Naive thymus-derived CD4-positive, alpha-beta T cell (primary cell): ENCODE measurements around the gene ARVCF. TPM values are rescaled to one million over a fixed set of nuclear protein-coding genes. Genes with fewer than 3 reads are reported as not detected.

ENCODE experiments used
- ATAC-seq: fragments of 150-1000 bp; cut with Tn5 transposase; 2 replicates; pipeline ENCODE4 v1.10.0; 2021; ENCODE audit warnings: mild to moderate bottlenecking, moderate library complexity
- CTCF ChIA-PET: fragments of 350-600 bp; sonication (Branson Sonifier 250); formaldehyde crosslinking; loops from one replicate; lab custom pipeline; 2021; ENCODE audit warnings: antibody characterized with exemption; lab: Charles Lee
- POLR2A ChIA-PET: fragments of 350-600 bp; sonication (Branson Sonifier 250); formaldehyde crosslinking; loops from one replicate; lab custom pipeline; 2021; ENCODE audit warnings: antibody characterized with exemption, inconsistent platforms; lab: Charles Lee
- DNase-seq, 9 donors: peaks; one replicate each; pipeline versions ENCODE4 v3.0.0 to v3.0.0-alpha.2; 2020 to 2022; ENCODE audit warnings: mixed read lengths in 1 of 9
- H3K27ac ChIP-seq: one replicate; pipeline ENCODE4 v1.7.0; 2013; ENCODE audit warnings: mild to moderate bottlenecking, low read depth, low read length, moderate library complexity
- H3K27me3 ChIP-seq, 2 donors: one replicate each; pipeline ENCODE4 v1.7.0; 2013; ENCODE audit warnings: low read length in 2 of 2, mild to moderate bottlenecking in 2 of 2, moderate library complexity in 2 of 2; ENCODE audit not compliant: control insufficient read depth in 2 of 2, insufficient read depth in 2 of 2
- H3K36me3 ChIP-seq, 3 experiments: 1 replicate in 2 of 3; 2 replicates in 1 of 3; pipeline ENCODE4 v1.7.0; 2013; ENCODE audit warnings: low read length in 3 of 3, mild to moderate bottlenecking in 3 of 3, moderate library complexity in 1 of 3; ENCODE audit not compliant: insufficient read depth in 3 of 3, control insufficient read depth in 2 of 3
- H3K4me1 ChIP-seq, 2 donors: one replicate each; pipeline ENCODE4 v1.7.0; 2013; ENCODE audit warnings: low read length in 2 of 2, mild to moderate bottlenecking in 2 of 2, moderate library complexity in 1 of 2; ENCODE audit not compliant: control insufficient read depth in 2 of 2, insufficient read depth in 2 of 2
- H3K4me3 ChIP-seq: 2 replicates; pipeline ENCODE4 v1.7.0; 2013; ENCODE audit warnings: mild to moderate bottlenecking, low read length
- H3K9me3 ChIP-seq, 3 experiments: 1 replicate in 2 of 3; 2 replicates in 1 of 3; pipeline ENCODE4 v1.7.0; 2013; ENCODE audit warnings: low read length in 3 of 3; ENCODE audit not compliant: control insufficient read depth in 2 of 3
- H3K27ac Mint-ChIP-seq, 9 donors: one replicate each; pipeline ENCODE4 v1.8.0; 2020 to 2022; ENCODE audit warnings: mixed read lengths in 9 of 9, mild to moderate bottlenecking in 8 of 9, moderate library complexity in 5 of 9, inconsistent platforms in 2 of 9
- H3K27me3 Mint-ChIP-seq, 5 donors: one replicate each; pipeline ENCODE4 v1.8.0; 2021 to 2022; ENCODE audit warnings: mixed read lengths in 5 of 5, mild to moderate bottlenecking in 1 of 5
- H3K36me3 Mint-ChIP-seq, 5 donors: one replicate each; pipeline ENCODE4 v1.8.0; 2020 to 2022; ENCODE audit warnings: mixed read lengths in 5 of 5, mild to moderate bottlenecking in 3 of 5, inconsistent platforms in 1 of 5
- H3K4me1 Mint-ChIP-seq, 7 donors: one replicate each; pipeline ENCODE4 v1.8.0; 2020 to 2022; ENCODE audit warnings: mixed read lengths in 7 of 7, mild to moderate bottlenecking in 3 of 7, inconsistent platforms in 1 of 7
- H3K4me3 Mint-ChIP-seq, 10 donors: one replicate each; pipeline ENCODE4 v1.8.0; 2020 to 2022; ENCODE audit warnings: mild to moderate bottlenecking in 10 of 10, mixed read lengths in 10 of 10, moderate library complexity in 6 of 10, inconsistent platforms in 2 of 10
- H3K9me3 Mint-ChIP-seq, 11 donors: one replicate each; pipeline ENCODE4 v1.8.0; 2020 to 2022; ENCODE audit warnings: mixed read lengths in 11 of 11, mild to moderate bottlenecking in 4 of 11, inconsistent platforms in 1 of 11, moderate library complexity in 1 of 11
- intact Hi-C, 2 donors: fragments of 100-400 bp; cut with micrococcal nuclease; formaldehyde crosslinking; loops; one replicate each; pipeline ENCODE4 v1.15.1; 2023
- polyA plus RNA-seq, 2 donors: library from polyadenylated mRNA; unstranded; fragments of 300-500 nt; fragmentation: Illumina TruSeq; gene quantifications; one replicate each; pipeline ENCODE4 v1.2.3, GENCODE V29; 2021
- total RNA-seq, 6 experiments: library from RNA in 5 of 6; stranded (reverse) in 5 of 6; gene quantifications; 1 replicate in 5 of 6; 2 replicates in 1 of 6; pipeline ENCODE4 v1.2.3 and lab custom pipeline; 2021 to 2026

Gene ARVCF
- total and polyA plus RNA-seq, 7 experiments from 2014 or later = 0.74 to 9.2 (median 3.0) TPM

GRCh38 chr22:19997561-19998231 is 18.9 kb downstream of the ARVCF start:
- no peaks in the 10 kb centered on the region for H3K9me3 ChIP-seq
- no peaks in the 10 kb centered on the region for H3K27me3 ChIP-seq
- no peaks in the 10 kb centered on the region for H3K4me1 ChIP-seq
- ChIA-PET POLR2A (no interaction called here), CTCF (no interaction called here)
- peaks cover 0 to 10% (median 0%) of the 10 kb centered on the region in 11 donors for H3K9me3 Mint-ChIP-seq
- H3K4me3 Mint-ChIP-seq = no peak overlapping the region
- H3K27ac Mint-ChIP-seq = no peak overlapping the region
- H3K27ac ChIP-seq = no peak overlapping the region
- no peaks in the 10 kb centered on the region for H3K36me3 ChIP-seq
- peaks cover 0 to 4% (median 0%) of the 10 kb centered on the region in 5 donors for H3K36me3 Mint-ChIP-seq
- H3K4me1 Mint-ChIP-seq = peaks cover 0 to 4% (median 0%) of the 10 kb centered on the region in 7 donors
- no peak overlapping the region for H3K4me3 ChIP-seq
- DNase-seq (no peak), ATAC-seq (no peak)
- H3K27me3 Mint-ChIP-seq = peaks cover 0 to 11% (median 0%) of the 10 kb centered on the region in 5 donors
- intact Hi-C loops = no loop called here

GRCh38 chr22:19996694-19997384 is 19.8 kb downstream of the ARVCF start:
- Mint-ChIP-seq H3K27ac (no peak overlapping the region), H3K9me3 (peaks cover 0 to 4% (median 0%) of the 10 kb centered on the region in 11 donors), H3K4me3 (no peak overlapping the region), H3K4me1 (peaks cover 0 to 4% (median 0%) of the 10 kb centered on the region in 7 donors), H3K36me3 (peaks cover 0 to 4% (median 0%) of the 10 kb centered on the region in 5 donors), H3K27me3 (peaks cover 0 to 5% (median 0%) of the 10 kb centered on the region in 5 donors)
- H3K4me3 ChIP-seq = no peak overlapping the region
- no peaks in the 10 kb centered on the region for H3K36me3 ChIP-seq
- intact Hi-C loops = no loop called here
- no peaks in the 10 kb centered on the region for H3K27me3 ChIP-seq
- ChIA-PET CTCF (no interaction called here), POLR2A (no interaction called here)
- H3K27ac ChIP-seq = no peak overlapping the region
- no peak for DNase-seq
- no peaks in the 10 kb centered on the region for H3K4me1 ChIP-seq
- no peaks in the 10 kb centered on the region for H3K9me3 ChIP-seq
- ATAC-seq = no peak

GRCh38 chr22:19995611-19996339 is 20.8 kb downstream of the ARVCF start:
- Histone ChIP-seq H3K27me3 (no peaks in the 10 kb centered on the region), H3K27ac (no peak overlapping the region), H3K9me3 (no peaks in the 10 kb centered on the region), H3K4me1 (no peaks in the 10 kb centered on the region), H3K4me3 (no peak overlapping the region), H3K36me3 (no peaks in the 10 kb centered on the region)
- Mint-ChIP-seq H3K4me1 (peaks cover 0 to 2% (median 0%) of the 10 kb centered on the region in 7 donors), H3K4me3 (no peak overlapping the region), H3K9me3 (no peaks in the 10 kb centered on the region), H3K36me3 (no peaks in the 10 kb centered on the region), H3K27me3 (peaks cover 0 to 5% (median 0%) of the 10 kb centered on the region in 5 donors), H3K27ac (no peak overlapping the region)
- ChIA-PET POLR2A (no interaction called here), CTCF (interaction anchor here (1.1 kb wide), 1 partner anchor 29 kb away, joined by 4 read pairs; no protein-coding TSS in a partner anchor)
- ATAC-seq (no peak), DNase-seq (no peak)
- intact Hi-C loops = no loop called here

- CTCF ChIA-PET = interaction anchor here (1.1 kb wide), 1 partner anchor 29 kb away, joined by 4 read pairs; no protein-coding TSS in a partner anchor
- Histone ChIP-seq H3K27ac (no peak overlapping the region), H3K9me3 (no peaks in the 10 kb centered on the region), H3K4me1 (no peaks in the 10 kb centered on the region), H3K27me3 (no peaks in the 10 kb centered on the region), H3K36me3 (no peaks in the 10 kb centered on the region), H3K4me3 (no peak overlapping the region)
- POLR2A ChIA-PET = no interaction called here
- ATAC-seq (no peak), DNase-seq (no peak)
- intact Hi-C loops = no loop called here
- no peak overlapping the region for H3K4me3 Mint-ChIP-seq
- H3K27me3 Mint-ChIP-seq = peaks cover 0 to 5% (median 0%) of the 10 kb centered on the region in 5 donors
- H3K9me3 Mint-ChIP-seq = no peaks in the 10 kb centered on the region
- H3K36me3 Mint-ChIP-seq = no peaks in the 10 kb centered on the region
- peaks cover 0 to 2% (median 0%) of the 10 kb centered on the region in 7 donors for H3K4me1 Mint-ChIP-seq
- no peak overlapping the region for H3K27ac Mint-ChIP-seq
These were observed 21.6 kb downstream of the ARVCF start for GRCh38 chr22:19994851-19995610.

GRCh38 chr22:19993926-19994325 is 22.7 kb downstream of the ARVCF start:
- H3K9me3 Mint-ChIP-seq = no peaks in the 10 kb centered on the region
- Histone ChIP-seq H3K27ac (no peak overlapping the region), H3K36me3 (no peaks in the 10 kb centered on the region), H3K9me3 (no peaks in the 10 kb centered on the region), H3K4me1 (no peaks in the 10 kb centered on the region), H3K27me3 (no peaks in the 10 kb centered on the region), H3K4me3 (no peak overlapping the region)
- ATAC-seq = no peak
- no peak overlapping the region for H3K4me3 Mint-ChIP-seq
- ChIA-PET CTCF (interaction anchor here (0.6 kb wide), 1 partner anchor 18 kb away, joined by 4 read pairs; no protein-coding TSS in a partner anchor), POLR2A (no interaction called here)
- no peak for DNase-seq
- intact Hi-C loops = no loop called here
- no peak overlapping the region for H3K27ac Mint-ChIP-seq
- H3K36me3 Mint-ChIP-seq = no peaks in the 10 kb centered on the region
- peaks cover 0 to 2% (median 0%) of the 10 kb centered on the region in 7 donors for H3K4me1 Mint-ChIP-seq
- peaks cover 0 to 5% (median 0%) of the 10 kb centered on the region in 5 donors for H3K27me3 Mint-ChIP-seq

GRCh38 chr22:19992921-19993355 is 23.7 kb downstream of the ARVCF start:
- Mint-ChIP-seq H3K9me3 (no peaks in the 10 kb centered on the region), H3K27ac (no peak overlapping the region), H3K4me1 (peaks cover 0 to 3% (median 0%) of the 10 kb centered on the region in 7 donors), H3K4me3 (no peak overlapping the region), H3K27me3 (peaks cover 0 to 5% (median 0%) of the 10 kb centered on the region in 5 donors), H3K36me3 (no peaks in the 10 kb centered on the region)
- Histone ChIP-seq H3K27ac (no peak overlapping the region), H3K36me3 (no peaks in the 10 kb centered on the region), H3K4me3 (no peak overlapping the region), H3K4me1 (no peaks in the 10 kb centered on the region), H3K9me3 (no peaks in the 10 kb centered on the region), H3K27me3 (no peaks in the 10 kb centered on the region)
- ChIA-PET CTCF (no interaction called here), POLR2A (no interaction called here)
- no peak for DNase-seq
- intact Hi-C loops = no loop called here
- ATAC-seq = no peak
